HG03060 (cell line): ENCODE data around the gene MERTK.
"Not testable (repeated sequence)": the region's sequence is repeated elsewhere in the genome, so short reads cannot be mapped to it uniquely, and the experiment has no call there.

ENCODE experiments used
- ATAC-seq: cut with Tn5 transposase; IDR thresholded peaks from one replicate; pipeline ENCODE4 v1.9.1; 2021; ENCODE audit warnings: low read depth, moderate number of reproducible peaks; ENCODE audit not compliant: unreplicated experiment

The MERTK gene

DNA sequence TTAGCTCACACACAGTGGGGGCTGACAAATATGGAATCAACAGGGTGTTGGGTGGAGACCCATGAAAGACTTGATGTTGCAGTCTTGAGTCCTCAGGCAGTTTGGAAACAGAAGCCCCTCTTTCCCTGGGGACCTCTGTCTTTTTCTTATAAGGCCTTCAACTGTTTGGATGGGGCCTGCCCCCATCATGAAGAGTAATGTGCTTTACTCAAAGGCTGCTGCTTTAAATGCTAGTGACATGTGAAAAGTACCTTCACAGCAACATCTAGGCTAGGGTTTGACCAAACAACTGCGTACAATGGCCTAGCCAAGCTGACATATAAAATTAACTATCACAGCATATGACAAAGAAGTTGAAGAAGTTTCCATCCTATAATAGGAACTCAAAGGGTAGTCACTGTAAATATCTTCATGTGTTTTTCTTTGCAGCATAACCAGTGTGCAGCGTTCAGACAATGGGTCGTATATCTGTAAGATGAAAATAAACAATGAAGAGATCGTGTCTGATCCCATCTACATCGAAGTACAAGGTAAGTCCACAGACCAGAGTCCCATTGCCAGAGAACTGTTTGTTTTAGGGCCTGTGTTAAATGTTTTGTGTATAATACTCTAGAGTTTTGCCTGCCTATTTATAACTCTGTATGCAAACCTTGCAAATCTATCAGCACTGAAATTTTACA is 46.3 kb downstream of the MERTK start:
- ATAC-seq = no peak

GRCh38 chr2:111945444-111946293 is 47.3 kb downstream of the MERTK start:
- no peak for ATAC-seq

GRCh38 chr2:111946294-111947114 is 48.1 kb downstream of the MERTK start:
- ATAC-seq = no peak

GRCh38 chr2:111947219-111947618 is 48.8 kb downstream of the MERTK start:
- ATAC-seq = no peak

DNA sequence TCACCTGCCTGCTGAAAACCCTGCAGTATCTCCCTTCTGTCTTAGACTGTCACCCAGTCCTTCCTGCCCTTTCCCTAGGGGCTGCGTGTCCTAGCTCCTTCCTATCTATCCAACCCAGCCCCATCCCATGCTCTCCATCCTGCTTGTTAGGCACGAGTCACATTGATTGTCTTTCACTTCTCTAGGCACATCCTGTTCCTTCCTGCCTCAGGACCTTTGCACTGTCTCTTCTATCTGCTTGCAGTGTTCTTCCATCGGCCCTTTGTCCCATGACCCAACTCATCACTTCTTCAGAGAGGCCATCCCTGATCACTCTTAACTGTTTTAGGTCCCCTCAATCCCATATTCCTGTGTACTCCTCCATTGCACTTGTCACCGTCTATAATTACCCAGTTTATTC is 50.4 kb downstream of the MERTK start:
- ATAC-seq = no peak

- ATAC-seq = no peak
Measured at GRCh38 chr2:111950236-111950635, 51.8 kb downstream of the MERTK start.

- ATAC-seq = no peak
Measured at GRCh38 chr2:111951486-111951885, 53.1 kb downstream of the MERTK start.

- ATAC-seq = no peak
Measured at GRCh38 chr2:111952871-111953452, 54.6 kb downstream of the MERTK start.

GRCh38 chr2:111954602-111955332 is 56.4 kb downstream of the MERTK start:
- no peak for ATAC-seq

GRCh38 chr2:111957872-111958354 is 59.5 kb downstream of the MERTK start:
- no peak for ATAC-seq

- no peak for ATAC-seq
Measured at GRCh38 chr2:111958901-111959300, 60.5 kb downstream of the MERTK start.

DNA sequence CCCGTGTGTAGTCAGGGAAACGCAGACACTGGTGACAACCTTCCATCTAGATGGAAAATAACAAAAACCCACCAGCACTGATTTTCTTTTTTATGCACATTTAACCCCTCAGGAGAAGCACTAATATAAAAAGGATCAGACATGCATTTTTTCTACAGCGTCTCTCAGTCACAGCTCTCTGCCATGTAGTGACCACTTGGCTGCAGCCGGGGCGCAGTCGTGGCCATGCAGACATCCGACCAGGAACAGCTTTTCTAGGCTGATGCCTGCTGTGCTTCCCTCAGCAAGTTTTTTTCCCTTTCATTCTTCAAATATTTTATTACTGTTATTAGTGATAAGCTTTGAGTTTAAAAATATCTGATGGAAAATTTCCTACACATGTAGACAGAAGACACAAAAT is 63.3 kb downstream of the MERTK start:
- no peak for ATAC-seq

GRCh38 chr2:111963086-111963485 is 64.7 kb downstream of the MERTK start:
- not testable (repeated sequence) for ATAC-seq

DNA sequence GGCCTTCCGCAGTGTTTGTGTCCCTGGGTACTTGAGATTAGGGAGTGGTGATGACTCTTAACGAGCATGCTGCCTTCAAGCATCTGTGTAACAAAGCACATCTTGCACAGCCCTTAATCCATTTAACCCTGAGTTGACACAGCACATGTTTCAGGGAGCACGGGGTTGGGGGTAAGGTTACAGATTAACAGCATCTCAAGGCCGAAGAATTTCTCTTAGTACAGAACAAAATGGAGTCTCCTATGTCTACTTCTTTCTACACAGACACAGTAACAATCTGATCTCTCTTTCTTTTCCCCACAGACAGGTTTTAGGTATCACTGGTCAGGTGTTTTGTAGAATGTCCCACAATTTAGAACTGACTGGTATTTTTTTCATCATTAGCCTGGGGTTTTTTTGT is 65.1 kb downstream of the MERTK start:
- not testable (repeated sequence) for ATAC-seq

- ATAC-seq = no peak
Measured at GRCh38 chr2:111965062-111965461, 66.7 kb downstream of the MERTK start.

DNA sequence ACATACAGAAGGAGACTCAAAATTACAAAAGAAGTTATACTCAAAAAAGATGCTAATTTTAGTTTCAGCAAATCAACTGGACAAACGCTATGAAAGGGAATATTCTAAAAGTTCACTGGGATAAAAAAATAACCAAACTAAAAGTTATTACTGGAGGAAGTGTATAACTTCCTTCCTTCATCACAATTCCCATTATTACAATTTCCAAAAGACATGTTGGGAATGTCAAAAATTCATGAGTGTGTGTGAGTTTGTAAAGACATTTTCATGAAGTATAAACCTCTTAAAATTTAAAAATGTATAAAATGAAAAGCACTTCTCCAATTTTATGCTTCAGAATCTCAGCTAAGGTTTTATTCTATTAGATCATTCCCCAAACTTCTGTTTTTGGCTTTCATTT is 67.8 kb downstream of the MERTK start:
- ATAC-seq = no peak

- no peak for ATAC-seq
Measured at GRCh38 chr2:111967018-111967417, 68.6 kb downstream of the MERTK start.

DNA sequence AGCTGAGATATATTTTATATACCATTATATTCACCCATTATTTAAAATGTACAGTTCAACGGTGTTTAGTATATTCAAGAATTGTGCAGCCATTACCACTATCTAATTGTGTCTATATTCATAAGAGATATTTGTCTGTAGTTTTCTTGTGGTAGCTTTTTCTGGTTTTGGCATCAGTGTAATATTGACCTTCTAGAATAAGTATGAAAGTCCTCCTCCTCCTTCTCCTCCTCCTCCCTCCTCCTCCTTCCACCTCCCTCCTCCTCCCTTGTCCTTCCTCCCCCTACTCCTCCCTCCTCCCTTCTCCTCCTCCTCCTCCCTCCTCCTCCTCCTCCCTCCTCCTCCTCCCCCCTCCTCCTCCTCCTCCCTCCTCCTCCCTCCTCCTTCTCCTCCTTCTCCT is 72.0 kb downstream of the MERTK start:
- no peak for ATAC-seq

- no peak for ATAC-seq
Measured at GRCh38 chr2:111972955-111973565, 74.7 kb downstream of the MERTK start.

DNA sequence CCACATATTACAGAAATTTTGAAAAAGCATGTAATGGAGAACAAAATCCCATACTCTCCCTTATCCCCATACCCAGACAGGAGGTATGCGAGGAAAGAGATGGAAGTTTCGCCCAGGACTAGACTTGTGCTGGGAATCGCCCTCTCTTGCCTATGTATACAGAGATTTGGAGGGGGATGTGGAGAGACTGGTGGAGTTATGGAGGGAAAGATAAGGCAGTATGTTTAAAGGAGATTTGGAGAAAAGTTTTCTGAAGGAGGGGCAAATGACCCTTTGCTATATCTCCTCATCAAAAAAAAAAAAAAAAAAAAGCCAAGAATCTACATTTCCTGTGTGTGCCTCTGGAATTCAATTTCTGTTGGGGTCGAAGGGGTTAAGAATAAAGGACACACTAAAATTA is 75.3 kb downstream of the MERTK start:
- no peak for ATAC-seq
